ENCODE data around the gene BSND.

The BSND gene

DNA sequence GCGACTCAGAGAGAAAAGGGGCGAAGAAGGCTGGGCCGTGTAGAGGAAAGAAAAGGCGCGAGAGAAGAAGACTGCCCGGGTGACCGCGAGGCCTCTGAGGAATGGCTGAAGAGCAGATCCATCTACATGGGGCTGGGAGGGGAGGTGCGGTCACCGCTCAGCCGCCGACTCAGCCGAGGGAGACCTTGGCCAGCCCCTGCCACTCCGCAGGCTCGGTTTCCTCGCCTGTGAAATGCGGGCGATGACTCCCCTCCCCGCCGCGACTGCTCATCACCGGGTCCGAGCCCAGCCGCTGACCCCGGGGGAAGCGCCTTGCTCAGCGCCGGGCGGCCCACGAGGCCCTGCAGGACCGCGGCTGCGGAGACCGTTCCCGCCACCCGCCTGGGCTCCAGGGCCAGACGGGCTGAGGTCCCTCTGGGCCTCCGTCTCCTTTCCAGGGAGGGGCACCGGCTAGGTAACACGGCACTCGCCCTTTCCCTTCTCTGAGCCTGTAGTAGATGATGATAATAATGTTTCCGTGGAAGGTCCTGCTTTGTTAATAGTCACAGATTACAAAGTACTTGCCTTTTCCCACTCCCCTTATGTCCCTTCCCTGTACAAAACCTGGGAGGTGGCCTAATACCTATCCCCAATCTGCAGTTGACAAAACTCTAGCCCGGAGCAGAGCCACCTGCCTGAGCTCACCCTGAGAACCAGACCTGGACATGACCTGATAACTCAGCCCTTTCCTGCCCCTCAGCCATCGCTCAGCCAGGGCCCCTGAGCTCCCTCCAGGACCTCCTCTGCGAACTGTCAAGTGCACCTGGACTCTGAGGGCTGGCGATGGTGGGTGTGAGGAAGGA is 1.6 kb upstream of the BSND start:
- H3F3A ChIP-seq (ENCODE audit: insufficient read depth, low read length) = no peaks in the 10 kb centered on the region
- peaks cover 11% of the 10 kb centered on the region for H3K4me1 ChIP-seq (ENCODE audit: insufficient read depth, low read length, severe bottlenecking)
- H3K36me3 ChIP-seq (ENCODE audit: insufficient read depth, low read length) = no peaks in the 10 kb centered on the region
- H2AFZ ChIP-seq (ENCODE audit: low read length) = no peak overlapping the region
- no peaks in the 10 kb centered on the region for H3K9me3 ChIP-seq (ENCODE audit: low read length)
- peaks cover 3% of the 10 kb centered on the region; the same call in 1 of the 2 replicates for H3K27me3 ChIP-seq (ENCODE audit: insufficient read depth, low read length)
- no peaks in the 10 kb centered on the region for H4K20me1 ChIP-seq (ENCODE audit: insufficient read depth, low read length)
- no peaks in the 10 kb centered on the region for H3K79me2 ChIP-seq (ENCODE audit: insufficient read depth, low read length)
- H3K4me2 ChIP-seq (ENCODE audit: low read length) = no peak overlapping the region
- H3K9me2 ChIP-seq (ENCODE audit: low read depth, low read length) = no peaks in the 10 kb centered on the region
- H3K27ac ChIP-seq (ENCODE audit: low read depth, low read length, poor library complexity, severe bottlenecking) = no peak overlapping the region
- H3K4me3 ChIP-seq (ENCODE audit: low read depth, low read length, poor library complexity, severe bottlenecking) = no peak overlapping the region
- TF ChIP-seq EZH2 (IDR thresholded peaks at IDR 0.05; ENCODE audit: borderline replicate concordance, low read length) = no peak
- TF ChIP-seq, protein P1, sequence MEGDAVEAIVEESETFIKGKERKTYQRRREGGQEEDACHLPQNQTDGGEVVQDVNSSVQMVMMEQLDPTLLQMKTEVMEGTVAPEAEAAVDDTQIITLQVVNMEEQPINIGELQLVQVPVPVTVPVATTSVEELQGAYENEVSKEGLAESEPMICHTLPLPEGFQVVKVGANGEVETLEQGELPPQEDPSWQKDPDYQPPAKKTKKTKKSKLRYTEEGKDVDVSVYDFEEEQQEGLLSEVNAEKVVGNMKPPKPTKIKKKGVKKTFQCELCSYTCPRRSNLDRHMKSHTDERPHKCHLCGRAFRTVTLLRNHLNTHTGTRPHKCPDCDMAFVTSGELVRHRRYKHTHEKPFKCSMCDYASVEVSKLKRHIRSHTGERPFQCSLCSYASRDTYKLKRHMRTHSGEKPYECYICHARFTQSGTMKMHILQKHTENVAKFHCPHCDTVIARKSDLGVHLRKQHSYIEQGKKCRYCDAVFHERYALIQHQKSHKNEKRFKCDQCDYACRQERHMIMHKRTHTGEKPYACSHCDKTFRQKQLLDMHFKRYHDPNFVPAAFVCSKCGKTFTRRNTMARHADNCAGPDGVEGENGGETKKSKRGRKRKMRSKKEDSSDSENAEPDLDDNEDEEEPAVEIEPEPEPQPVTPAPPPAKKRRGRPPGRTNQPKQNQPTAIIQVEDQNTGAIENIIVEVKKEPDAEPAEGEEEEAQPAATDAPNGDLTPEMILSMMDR (IDR thresholded peaks at IDR 0.05; ENCODE audit: low read length) = no peak
- no peak overlapping the region for H3K9ac ChIP-seq (ENCODE audit: low read length)

DNA sequence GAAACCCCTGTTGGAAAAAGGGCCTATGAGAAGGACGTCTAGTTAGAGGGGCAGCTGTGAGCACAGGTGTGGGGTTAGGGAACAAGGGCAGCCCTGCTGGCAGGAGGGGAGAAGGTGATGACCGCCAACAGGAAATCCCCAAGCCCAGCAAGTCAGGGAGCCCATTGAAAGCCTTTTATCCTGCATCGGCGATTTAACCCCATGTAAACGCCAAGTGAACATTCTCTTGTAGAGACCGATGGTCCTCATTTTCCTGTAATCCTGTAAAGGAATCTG is 1.1 kb upstream of the BSND start:
- peaks cover 3% of the 10 kb centered on the region; the same call in 1 of the 2 replicates for H3K27me3 ChIP-seq (ENCODE audit: insufficient read depth, low read length)
- H2AFZ ChIP-seq (ENCODE audit: low read length) = no peak overlapping the region
- no peaks in the 10 kb centered on the region for H3K9me2 ChIP-seq (ENCODE audit: low read depth, low read length)
- peaks cover 11% of the 10 kb centered on the region for H3K4me1 ChIP-seq (ENCODE audit: insufficient read depth, low read length, severe bottlenecking)
- no peak overlapping the region for H3K27ac ChIP-seq (ENCODE audit: low read depth, low read length, poor library complexity, severe bottlenecking)
- H3K9me3 ChIP-seq (ENCODE audit: low read length) = no peaks in the 10 kb centered on the region
- no peaks in the 10 kb centered on the region for H3F3A ChIP-seq (ENCODE audit: insufficient read depth, low read length)
- TF ChIP-seq EZH2 (IDR thresholded peaks at IDR 0.05; ENCODE audit: borderline replicate concordance, low read length) = no peak
- TF ChIP-seq, protein P1 (IDR thresholded peaks at IDR 0.05; ENCODE audit: low read length) = no peak
- H3K4me2 ChIP-seq (ENCODE audit: low read length) = no peak overlapping the region
- H4K20me1 ChIP-seq (ENCODE audit: insufficient read depth, low read length) = no peaks in the 10 kb centered on the region
- no peak overlapping the region for H3K9ac ChIP-seq (ENCODE audit: low read length)
- no peaks in the 10 kb centered on the region for H3K36me3 ChIP-seq (ENCODE audit: insufficient read depth, low read length)
- no peak overlapping the region for H3K4me3 ChIP-seq (ENCODE audit: low read depth, low read length, poor library complexity, severe bottlenecking)
- no peaks in the 10 kb centered on the region for H3K79me2 ChIP-seq (ENCODE audit: insufficient read depth, low read length)

DNA sequence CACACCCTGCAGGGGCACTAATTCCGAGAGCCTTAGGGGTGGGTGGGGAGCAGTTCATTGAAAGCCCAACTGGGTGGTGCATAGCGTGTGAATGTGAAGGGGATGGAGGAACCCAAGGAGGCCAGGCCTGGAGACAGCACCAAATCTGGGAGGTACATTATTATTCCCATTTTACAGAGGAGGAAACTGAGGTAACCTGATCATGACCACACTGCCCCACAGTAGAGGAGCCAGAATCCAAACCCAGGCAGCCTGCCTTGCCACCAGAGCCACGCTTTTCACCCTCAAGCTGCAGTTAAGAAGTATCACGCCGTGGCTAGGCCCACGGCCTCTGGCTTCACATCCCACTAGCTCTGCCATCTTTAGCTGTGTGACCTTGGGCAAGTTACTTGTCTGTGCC is 633 bp upstream of the BSND start:
- Histone ChIP-seq H3K27ac (ENCODE audit: low read depth, low read length, poor library complexity, severe bottlenecking) (no peak overlapping the region), H3K9ac (ENCODE audit: low read length) (no peak overlapping the region), H3K9me2 (ENCODE audit: low read depth, low read length) (no peaks in the 10 kb centered on the region), H3K79me2 (ENCODE audit: insufficient read depth, low read length) (no peaks in the 10 kb centered on the region), H3K4me1 (ENCODE audit: insufficient read depth, low read length, severe bottlenecking) (peaks cover 11% of the 10 kb centered on the region), H2AFZ (ENCODE audit: low read length) (no peak overlapping the region), H3K4me3 (ENCODE audit: low read depth, low read length, poor library complexity, severe bottlenecking) (no peak overlapping the region), H3F3A (ENCODE audit: insufficient read depth, low read length) (no peaks in the 10 kb centered on the region), H3K4me2 (ENCODE audit: low read length) (no peak overlapping the region), H3K27me3 (ENCODE audit: insufficient read depth, low read length) (peaks cover 3% of the 10 kb centered on the region; the same call in 1 of the 2 replicates), H3K9me3 (ENCODE audit: low read length) (no peaks in the 10 kb centered on the region), H4K20me1 (ENCODE audit: insufficient read depth, low read length) (no peaks in the 10 kb centered on the region), H3K36me3 (ENCODE audit: insufficient read depth, low read length) (no peaks in the 10 kb centered on the region)
- TF ChIP-seq EZH2 (IDR thresholded peaks at IDR 0.05; ENCODE audit: borderline replicate concordance, low read length) = no peak
- TF ChIP-seq, protein P1 (IDR thresholded peaks at IDR 0.05; ENCODE audit: low read length) = no peak
